Left lung (tissue), 10 donors: Measurements from ENCODE around the gene TST. TPM values are rescaled to one million over a fixed set of nuclear protein-coding genes. Genes with fewer than 3 reads are reported as not detected.

Experiments
- ATAC-seq: fragments of 200-7000 bp; cut with Tn5 transposase; one replicate; pipeline ENCODE4 v1.9.1; 2020; ENCODE audit warnings: moderate library complexity
- DNase-seq, 4 donors: peaks; one replicate each; pipeline ENCODE4 v3.0.0-alpha.2; 2013 to 2020
- H3K27ac ChIP-seq, 2 donors: fragments of 200-600 bp; sonication (generic) in 1 of 2; one replicate each; pipeline versions ENCODE4 v1.5.0 to v1.8.0; 2020 to 2021
- H3K27me3 ChIP-seq, 2 donors: fragments of 200-600 bp; sonication (generic) in 1 of 2; one replicate each; pipeline versions ENCODE4 v1.5.0 to v1.8.0; 2020 to 2021
- H3K36me3 ChIP-seq, 2 donors: fragments of 200-600 bp; sonication (generic) in 1 of 2; one replicate each; pipeline versions ENCODE4 v1.5.0 to v1.8.0; 2020 to 2021
- H3K4me1 ChIP-seq, 2 donors: fragments of 200-600 bp; one replicate each; pipeline ENCODE4 v1.8.0; 2021
- H3K4me3 ChIP-seq, 2 donors: fragments of 200-600 bp; sonication (generic) in 1 of 2; one replicate each; pipeline versions ENCODE4 v1.5.0 to v1.8.0; 2020 to 2021; ENCODE audit warnings: mild to moderate bottlenecking in 1 of 2
- H3K9me3 ChIP-seq, 2 donors: fragments of 200-600 bp; sonication (generic) in 1 of 2; one replicate each; pipeline versions ENCODE4 v1.5.0 to v1.8.0; 2020 to 2021
- intact Hi-C, 2 donors: fragments of 100-400 bp; cut with DNase I; formaldehyde crosslinking; loops; one replicate each; pipeline versions ENCODE4 v1.11.2 to v1.14.2; 2022
- polyA plus RNA-seq, 6 donors: library from polyadenylated mRNA; unstranded; fragments of 120-200 nt; gene quantifications; one replicate each; pipeline ENCODE4 v1.2.1, GENCODE V29; 2013; ENCODE audit not compliant: insufficient read length in 6 of 6
- total RNA-seq, 2 donors: library from RNA; stranded (reverse); fragmentation: NEBNext Ultra II Directional; extraction: Animal tissue kit (Norgen Biotek cat#: 25700); gene quantifications; one replicate each; pipeline ENCODE4 v1.2.1, GENCODE V29; 2021
- TF ChIP-seq, protein P1 (sequence below), 2 donors: fragments of 200-600 bp; sonication (generic) in 1 of 2; IDR thresholded peaks; one replicate each; pipeline versions ENCODE4 v1.5.0 to v1.8.0; 2021; ENCODE audit warnings: antibody characterized with exemption in 2 of 2
- donor health status: DM: no; HTN: yes; CAD: no.
- donor health status: DM: no; HTN: no; CAD: no.

Gene TST
- total and polyA plus RNA-seq, 8 donors, result 14.7 to 52.0 (median 23.5) TPM

DNA sequence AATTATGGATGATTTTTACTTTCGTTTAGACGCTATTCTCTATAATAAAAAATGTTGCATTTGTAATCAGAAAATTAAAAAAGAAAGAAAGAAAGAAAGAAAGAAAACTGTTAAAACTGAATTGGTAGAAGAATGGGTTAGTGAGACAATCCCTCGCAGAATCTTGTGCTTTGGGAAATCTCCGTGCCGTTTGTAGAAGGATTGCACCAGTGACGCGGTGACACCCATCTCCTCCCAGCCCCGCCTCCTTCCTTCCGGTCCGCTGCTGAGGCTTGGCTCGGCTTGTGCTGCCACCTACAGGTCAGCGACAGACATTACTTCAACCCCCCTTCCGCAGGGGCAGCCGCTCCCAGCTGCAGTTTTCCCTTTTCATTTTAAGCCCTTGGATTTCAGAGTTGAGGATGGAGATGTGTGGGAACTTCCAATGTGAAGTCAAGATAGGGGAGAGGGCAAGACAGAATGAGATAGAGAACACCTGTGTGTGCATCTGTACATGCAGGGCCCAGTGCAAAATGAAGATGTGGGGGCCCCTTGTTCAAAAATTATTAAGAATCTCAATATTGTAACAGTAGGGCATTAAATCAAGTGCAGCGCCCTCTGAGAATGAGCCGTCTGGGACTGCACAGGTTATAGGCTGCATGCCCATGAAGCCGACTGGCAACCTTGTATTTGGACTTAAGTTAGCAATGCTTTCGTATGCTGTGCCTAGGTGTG lies 41.1 kb downstream of the TST start:
- Histone ChIP-seq H3K4me1 (peaks cover 5 to 26% of the 10 kb centered on the region in 2 donors), H3K36me3 (no peaks in the 10 kb centered on the region), H3K27me3 (no peaks in the 10 kb centered on the region), H3K9me3 (no peaks in the 10 kb centered on the region), H3K27ac (peak overlapping the region in 1 of 2 donors; percentile 82), H3K4me3 (peak overlapping the region; percentile 23 to 37)
- peak; percentile 83 to 97 (median 93) for DNase-seq
- TF ChIP-seq, protein P1, sequence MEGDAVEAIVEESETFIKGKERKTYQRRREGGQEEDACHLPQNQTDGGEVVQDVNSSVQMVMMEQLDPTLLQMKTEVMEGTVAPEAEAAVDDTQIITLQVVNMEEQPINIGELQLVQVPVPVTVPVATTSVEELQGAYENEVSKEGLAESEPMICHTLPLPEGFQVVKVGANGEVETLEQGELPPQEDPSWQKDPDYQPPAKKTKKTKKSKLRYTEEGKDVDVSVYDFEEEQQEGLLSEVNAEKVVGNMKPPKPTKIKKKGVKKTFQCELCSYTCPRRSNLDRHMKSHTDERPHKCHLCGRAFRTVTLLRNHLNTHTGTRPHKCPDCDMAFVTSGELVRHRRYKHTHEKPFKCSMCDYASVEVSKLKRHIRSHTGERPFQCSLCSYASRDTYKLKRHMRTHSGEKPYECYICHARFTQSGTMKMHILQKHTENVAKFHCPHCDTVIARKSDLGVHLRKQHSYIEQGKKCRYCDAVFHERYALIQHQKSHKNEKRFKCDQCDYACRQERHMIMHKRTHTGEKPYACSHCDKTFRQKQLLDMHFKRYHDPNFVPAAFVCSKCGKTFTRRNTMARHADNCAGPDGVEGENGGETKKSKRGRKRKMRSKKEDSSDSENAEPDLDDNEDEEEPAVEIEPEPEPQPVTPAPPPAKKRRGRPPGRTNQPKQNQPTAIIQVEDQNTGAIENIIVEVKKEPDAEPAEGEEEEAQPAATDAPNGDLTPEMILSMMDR (IDR thresholded peaks at IDR 0.05), result peak; percentile 91 to 96
- ATAC-seq, result peak; percentile 100
- intact Hi-C loops, result loop anchor here in 1 of 2 donors (5.0 kb wide), 2 partner anchors 121 to 196 kb away; no protein-coding TSS in a partner anchor

DNA sequence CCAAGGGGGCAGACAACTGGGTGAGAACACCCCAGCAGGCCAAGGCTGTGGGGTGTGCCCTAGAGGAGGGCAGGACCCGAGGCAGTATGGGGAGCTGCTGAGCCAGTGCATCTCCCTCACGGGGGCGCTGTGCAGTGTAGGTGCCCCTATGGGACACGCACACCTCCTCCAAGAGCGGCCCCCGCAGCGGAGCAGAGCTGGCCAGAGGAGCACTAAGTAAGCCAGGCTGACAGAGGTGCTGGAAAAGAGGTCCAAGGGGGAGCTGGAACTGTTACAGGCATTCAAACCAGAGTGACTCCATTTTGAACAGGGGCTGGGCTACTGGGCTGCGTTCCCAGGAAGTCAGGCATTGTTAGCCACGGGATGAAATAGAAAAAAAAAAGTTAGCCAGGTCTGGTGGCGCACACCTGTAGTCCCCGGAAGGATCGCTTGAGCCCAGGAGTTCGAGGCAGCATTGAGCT lies 41.8 kb downstream of the TST start:
- H3K4me1 ChIP-seq, result peaks cover 5 to 26% of the 10 kb centered on the region in 2 donors
- ATAC-seq (peak; percentile 86), DNase-seq (peak; percentile 4 to 90 (median 50))
- no peaks in the 10 kb centered on the region for H3K27me3 ChIP-seq
- intact Hi-C loops, result loop anchor here in 1 of 2 donors (5.0 kb wide), 2 partner anchors 120 to 195 kb away; no protein-coding TSS in a partner anchor
- TF ChIP-seq, protein P1 (IDR thresholded peaks at IDR 0.05), result peak in 1 of 2 donors; percentile 18
- no peaks in the 10 kb centered on the region for H3K9me3 ChIP-seq
- peak overlapping the region in 1 of 2 donors; percentile 82 for H3K27ac ChIP-seq
- H3K36me3 ChIP-seq, result no peaks in the 10 kb centered on the region
- H3K4me3 ChIP-seq, result peak overlapping the region; percentile 23 to 37

DNA sequence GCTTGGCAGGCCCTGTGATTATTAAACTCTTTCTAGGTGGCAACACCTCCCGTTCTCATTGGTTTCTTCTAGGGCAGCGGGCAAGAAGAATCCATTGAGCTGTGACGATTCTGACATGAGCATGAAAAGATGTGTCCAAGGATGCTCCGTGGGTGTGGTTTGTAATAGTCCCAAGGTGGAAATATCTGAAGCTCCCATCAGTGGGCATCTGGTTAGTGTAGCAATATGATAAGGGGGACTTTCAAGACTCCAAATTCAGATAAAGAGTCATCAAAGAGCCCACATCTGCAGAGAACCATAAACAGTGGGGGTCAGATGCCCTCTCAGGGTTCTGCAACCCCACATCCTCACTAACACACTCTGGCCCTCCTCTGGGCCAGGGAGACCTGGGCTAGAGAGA lies 42.6 kb downstream of the TST start:
- ATAC-seq (no peak), DNase-seq (no peak)
- Histone ChIP-seq H3K36me3 (no peaks in the 10 kb centered on the region), H3K4me3 (no peak overlapping the region), H3K9me3 (no peaks in the 10 kb centered on the region), H3K4me1 (peaks cover 5 to 26% of the 10 kb centered on the region in 2 donors), H3K27ac (no peak overlapping the region), H3K27me3 (no peaks in the 10 kb centered on the region)
- intact Hi-C loops, result loop anchor here in 1 of 2 donors (5.0 kb wide), 2 partner anchors 119 to 194 kb away; no protein-coding TSS in a partner anchor
- TF ChIP-seq, protein P1 (IDR thresholded peaks at IDR 0.05), result no peak

DNA sequence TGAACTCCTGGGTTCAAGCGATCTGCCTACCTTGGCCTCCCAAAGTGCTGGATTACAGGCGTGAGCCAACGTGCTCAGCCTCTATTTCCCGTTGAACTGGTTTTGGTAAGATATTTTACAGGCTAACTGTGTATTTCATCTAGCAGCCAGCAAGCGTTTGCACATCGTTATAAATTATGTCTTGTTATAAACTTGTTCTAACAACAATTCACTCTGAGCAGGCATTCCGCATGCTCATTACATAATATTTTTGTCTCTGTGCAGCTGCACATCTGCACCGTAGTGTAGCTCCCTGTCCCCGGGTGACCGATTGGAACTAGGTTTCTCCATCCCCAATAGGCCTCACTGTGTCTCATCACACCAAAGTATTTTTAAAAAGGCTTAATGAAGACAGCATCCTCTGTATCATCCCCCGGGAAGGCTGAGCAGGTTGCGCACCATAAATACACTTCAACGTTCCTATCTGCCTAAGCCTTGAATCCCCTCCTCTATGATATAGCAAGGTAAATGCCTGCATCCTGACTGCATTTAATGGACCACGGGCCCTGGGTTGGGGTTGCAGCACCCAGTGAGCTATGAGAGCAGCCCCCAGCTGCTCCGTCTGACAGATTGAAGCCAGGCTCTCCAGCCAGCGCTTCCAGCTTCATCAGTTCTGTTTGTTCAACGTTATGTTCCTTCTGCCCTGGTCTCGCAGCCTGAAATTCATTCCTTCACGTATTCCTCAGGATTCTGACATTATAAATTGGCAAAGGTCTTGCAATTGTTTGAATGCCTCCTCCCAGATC lies 47.7 kb downstream of the TST start:
- Histone ChIP-seq H3K27me3 (no peaks in the 10 kb centered on the region), H3K4me1 (peaks cover 0 to 27% of the 10 kb centered on the region in 2 donors), H3K4me3 (no peak overlapping the region), H3K36me3 (no peaks in the 10 kb centered on the region), H3K27ac (no peak overlapping the region), H3K9me3 (no peaks in the 10 kb centered on the region)
- TF ChIP-seq, protein P1 (IDR thresholded peaks at IDR 0.05), result no peak
- DNase-seq (no peak), ATAC-seq (no peak)
- intact Hi-C loops, result no loop called here
